HG03175 (cell line): ENCODE measurements around the gene MALRD1.
"Not testable (repeated sequence)": the region's sequence is repeated elsewhere in the genome, so short reads cannot be mapped to it uniquely, and the experiment has no call there.

Experiments used
- ATAC-seq: cut with Tn5 transposase; IDR thresholded peaks from one replicate; pipeline ENCODE4 v1.9.1; 2021; ENCODE audit warnings: mild to moderate bottlenecking, moderate library complexity; ENCODE audit not compliant: unreplicated experiment

MALRD1 gene

DNA sequence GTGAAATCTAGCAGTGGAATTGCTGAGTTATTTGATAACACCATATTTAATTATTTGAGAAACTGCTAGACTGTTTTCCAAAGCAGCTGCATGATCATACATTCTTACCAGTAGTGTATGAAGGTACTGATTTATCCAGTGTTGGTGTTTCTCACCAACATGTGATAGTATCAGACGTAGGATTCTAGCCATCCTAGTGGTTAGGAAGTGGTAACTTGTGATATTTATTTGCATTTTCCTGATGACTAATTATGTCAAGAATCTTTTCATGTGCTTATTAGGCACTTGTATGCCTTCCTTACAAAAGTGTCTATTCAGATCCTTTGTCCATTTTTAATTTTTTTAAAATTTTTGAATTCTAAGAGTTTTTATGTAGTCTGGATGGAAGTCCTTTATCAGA, 713.4 kb downstream of the MALRD1 start:
- no peak for ATAC-seq

- ATAC-seq = no peak
These were observed 715.5 kb downstream of the MALRD1 start for GRCh38 chr10:19764111-19764510.

- ATAC-seq = no peak
These were observed 719.3 kb downstream of the MALRD1 start for GRCh38 chr10:19767876-19768275.

DNA sequence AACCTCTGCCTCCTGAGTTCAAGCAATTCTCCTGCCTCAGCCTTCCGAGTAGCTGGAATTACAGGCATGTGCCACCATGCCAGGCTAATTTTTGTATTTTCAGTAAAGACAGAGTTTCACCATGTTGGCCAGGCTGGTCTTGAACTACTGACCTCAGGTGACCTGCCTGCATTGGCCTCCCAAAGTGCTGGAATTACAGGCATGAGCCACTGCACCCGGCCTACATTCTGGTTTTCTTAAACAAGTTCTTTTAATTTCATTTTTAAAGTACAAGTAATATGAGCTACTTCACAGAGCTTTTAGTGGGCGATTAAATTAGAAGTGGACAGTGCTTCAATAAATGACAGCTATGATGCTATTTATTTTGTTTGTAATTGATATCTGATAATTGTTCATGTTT, 721.2 kb downstream of the MALRD1 start:
- ATAC-seq = not testable (repeated sequence)

- no peak for ATAC-seq
These were observed 724.4 kb downstream of the MALRD1 start for GRCh38 chr10:19772972-19773371.

DNA sequence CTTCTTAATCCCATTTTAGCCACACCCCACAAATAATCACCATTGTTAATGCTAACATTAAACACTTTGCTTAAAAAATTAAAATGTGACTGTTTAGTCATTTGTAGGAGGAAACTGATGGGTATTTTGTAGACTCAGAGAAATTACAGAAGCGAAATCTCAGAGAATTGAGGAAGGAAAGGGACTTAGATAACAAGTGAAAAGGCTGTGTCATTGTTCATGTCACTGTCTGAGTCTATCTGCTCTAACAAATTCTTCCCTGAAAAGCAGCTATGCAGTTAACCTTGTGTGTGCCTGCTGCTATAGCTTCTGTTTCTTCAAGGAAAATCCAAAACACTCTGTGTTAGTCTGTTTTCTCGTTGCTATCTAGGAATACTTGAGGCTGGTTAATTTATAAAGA, 726.7 kb downstream of the MALRD1 start:
- ATAC-seq = no peak

- no peak for ATAC-seq
These were observed 729.2 kb downstream of the MALRD1 start for GRCh38 chr10:19777806-19778205.

DNA sequence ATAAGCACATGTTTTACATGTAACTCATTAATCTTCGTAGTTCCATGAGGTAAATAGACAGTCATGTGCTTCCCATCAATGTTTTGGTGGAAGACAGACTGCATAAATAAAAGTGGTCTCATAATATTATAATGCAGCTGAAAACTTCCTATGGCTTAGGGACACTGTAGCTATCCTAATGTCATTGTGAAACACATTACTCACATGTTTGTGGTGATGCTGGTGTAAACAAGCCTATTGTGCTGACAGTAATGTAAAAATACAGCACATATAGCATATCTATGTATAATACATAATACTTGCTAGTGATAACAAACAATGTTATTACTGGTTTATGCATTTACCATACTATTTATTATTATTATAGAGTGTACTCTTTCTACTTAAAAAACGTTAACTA, 730.4 kb downstream of the MALRD1 start:
- ATAC-seq = no peak

- no peak for ATAC-seq
These were observed 734.0 kb downstream of the MALRD1 start for GRCh38 chr10:19782430-19783089.

DNA sequence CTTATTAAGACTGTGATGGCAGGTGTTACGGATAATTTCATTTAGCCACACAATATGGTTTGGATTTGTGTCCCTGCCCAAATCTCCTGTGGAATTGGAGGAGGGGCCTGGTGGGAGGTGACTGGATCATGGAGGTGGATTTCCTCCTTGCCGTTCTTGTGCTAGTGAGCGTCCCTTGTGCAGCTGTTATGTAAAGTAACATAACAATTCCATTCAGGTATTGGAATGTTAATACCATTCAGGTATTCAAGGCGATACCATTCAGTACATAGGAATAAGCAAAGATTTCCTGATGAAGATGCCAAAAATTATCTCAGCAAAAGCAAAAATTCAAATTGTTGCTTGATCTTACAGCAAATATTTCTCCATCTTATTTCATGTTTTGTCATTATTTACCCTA, 735.1 kb downstream of the MALRD1 start:
- no peak for ATAC-seq
